ENCODE data around the gene WDR90.

The WDR90 gene

GRCh38 chr16:648781-649589 is at the start of gene WDR90:
WDR90 (plus strand) TSS chr16:649365; CDS start chr16:649417, 52 bp downstream.
- FAIRE-seq: no peak

DNA sequence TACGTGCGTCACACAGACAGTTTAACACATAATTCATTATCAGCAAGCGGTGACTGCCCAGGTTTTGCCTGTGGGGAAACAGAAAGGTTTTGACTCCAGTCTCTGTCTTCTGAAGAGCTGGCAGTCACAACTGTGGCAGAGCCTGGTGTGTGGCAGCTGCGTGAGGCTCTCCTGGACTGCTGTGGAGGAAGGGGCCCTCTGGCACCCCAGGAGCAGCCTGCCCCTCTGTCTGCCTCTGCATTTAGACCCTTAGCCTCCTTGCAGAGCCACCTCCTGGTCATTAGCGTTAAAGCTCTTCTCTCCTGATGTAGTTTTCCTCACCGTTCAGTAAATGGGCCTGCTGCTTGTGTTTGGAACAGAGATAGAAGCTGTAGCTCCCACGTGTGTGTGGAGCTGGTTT is 48.4 kb upstream of the WDR90 start:
- FAIRE-seq: no peak

- FAIRE-seq: no peak
These were observed 45.2 kb upstream of the WDR90 start for GRCh38 chr16:603933-604332.

DNA sequence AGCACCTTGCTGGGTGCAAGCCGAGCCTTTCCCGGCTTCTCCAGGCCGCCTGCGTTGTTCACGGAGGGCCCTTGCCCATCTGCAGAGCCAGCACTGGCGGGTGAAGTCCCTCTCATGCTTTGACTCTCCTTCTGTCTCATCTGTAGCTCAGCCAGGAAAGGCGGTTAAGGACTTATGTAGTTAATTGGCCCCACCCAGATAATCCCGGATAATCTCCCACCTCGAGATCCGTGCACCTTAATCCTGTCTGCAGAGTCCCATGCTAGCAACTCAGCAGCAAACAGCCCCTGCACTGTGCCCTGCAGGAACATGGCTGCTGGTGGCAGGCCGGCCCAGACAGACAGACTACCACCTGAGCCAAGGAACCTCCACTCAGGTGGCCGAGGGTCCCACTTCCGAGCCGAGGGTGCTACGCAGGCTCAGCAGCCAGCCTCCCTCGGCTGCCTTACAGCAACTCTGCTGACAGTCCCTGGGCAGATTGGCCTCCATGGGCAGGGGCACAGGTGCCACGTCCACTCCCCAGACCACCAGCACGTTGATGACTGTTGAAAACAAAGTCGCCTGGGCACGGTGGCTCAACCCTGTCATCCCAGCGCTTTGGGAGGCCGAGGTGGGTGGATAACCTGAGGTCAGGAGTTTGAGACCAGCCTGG is 42.4 kb upstream of the WDR90 start:
- FAIRE-seq: no peak

DNA sequence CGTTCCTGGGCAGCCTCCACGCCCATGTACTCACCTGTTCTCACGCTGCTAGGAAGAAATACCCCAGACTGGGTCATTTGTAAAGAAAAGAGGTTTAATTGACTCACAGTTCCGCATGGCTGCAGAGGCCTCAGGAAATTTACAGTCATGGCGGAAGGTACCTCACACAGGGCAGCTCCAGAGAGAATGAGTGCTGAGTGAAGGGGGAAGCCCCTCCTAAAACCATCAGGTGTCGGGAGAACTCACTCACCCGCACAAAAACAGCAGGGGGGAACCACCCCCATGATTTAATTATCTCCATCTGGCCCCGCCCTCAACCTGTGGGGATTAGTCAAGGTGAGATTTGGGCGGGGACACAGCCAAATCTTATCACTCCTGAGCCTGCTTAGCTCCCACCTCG is 41.1 kb upstream of the WDR90 start:
- FAIRE-seq: no peak

DNA sequence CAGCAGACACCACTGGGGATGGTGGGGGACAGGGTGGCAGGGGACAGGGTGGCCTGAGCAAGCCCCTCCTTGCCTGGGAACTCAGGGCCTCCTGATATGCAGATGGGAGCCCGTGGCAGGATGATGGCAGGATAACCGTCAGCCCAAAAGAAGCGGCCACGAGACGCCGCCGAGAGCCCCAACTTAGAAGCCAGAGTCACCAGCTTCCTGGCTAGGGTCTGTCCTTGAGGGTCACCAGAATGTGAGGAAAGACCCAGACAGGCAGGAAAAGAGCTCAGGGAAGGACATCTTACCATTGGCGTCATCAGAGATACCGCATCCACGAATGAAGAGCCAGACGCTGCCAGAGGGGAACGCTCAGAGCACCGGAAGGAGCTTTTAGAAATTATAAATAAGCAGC is 39.8 kb upstream of the WDR90 start:
- FAIRE-seq: no peak

DNA sequence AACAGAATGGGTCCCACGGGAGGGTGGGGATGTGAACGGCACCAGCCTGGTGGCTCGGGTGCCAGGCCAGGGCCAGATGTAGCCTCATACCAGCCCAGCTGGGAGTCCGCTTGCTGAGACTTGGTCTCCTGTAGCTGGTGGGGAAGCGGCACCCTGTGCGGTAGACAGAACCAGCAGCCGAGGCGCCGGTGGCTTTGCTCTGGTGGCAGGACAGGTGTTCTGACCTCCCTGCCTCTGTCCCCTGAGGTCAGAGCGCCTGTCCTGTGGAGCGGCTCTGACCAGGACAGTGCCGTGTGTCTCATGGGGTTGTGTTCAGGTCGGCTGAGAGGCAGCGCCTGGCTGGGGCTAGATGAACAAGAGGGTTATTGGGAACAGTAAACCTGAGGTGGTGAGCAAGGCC is 39.2 kb upstream of the WDR90 start:
- no peak for FAIRE-seq

GRCh38 chr16:610513-611381 is 38.4 kb upstream of the WDR90 start:
- FAIRE-seq: no peak

- FAIRE-seq: no peak
These were observed 34.0 kb upstream of the WDR90 start for GRCh38 chr16:615122-615521.

DNA sequence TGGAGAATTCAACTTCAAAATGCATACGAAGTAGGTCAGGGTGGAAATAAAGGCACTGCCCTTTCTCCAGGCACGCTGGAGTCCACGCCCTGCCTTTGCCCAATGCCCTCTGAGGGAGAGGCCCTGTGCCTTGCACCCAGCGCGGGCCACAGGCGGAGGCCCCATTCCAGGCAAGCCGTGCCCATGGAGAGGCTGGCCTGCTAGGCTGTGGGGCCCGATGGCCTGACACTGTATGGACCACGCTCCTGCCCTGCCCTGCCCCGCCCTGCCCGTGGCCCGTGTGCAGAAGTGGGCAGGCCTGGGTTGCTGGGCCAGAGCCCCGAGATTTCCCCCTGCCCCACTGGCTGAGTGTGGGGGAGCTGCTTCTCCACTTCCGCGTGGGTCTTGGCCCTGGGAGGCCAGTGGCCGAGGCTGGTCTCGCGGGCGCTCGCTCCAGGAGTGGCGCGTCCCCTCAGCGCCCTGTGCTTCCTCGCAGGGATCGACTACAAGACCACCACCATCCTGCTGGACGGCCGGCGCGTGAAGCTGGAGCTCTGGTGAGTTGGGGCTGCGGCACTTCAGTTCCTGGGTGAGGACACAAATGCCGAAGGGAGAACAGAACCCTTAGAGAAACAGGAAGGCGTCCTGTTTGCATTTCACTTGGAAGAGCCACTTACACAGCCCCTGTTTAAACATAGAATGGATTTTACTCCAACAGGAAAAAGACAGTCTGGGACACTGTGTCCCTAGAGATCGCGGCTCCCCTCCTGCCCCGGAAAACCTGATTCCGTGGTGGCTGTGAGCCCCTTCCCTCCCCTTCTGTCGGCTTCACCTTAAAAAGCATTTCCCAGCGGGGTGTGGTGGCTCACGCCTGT is 32.2 kb upstream of the WDR90 start:
- FAIRE-seq: no peak

GRCh38 chr16:617855-618254 is 31.3 kb upstream of the WDR90 start:
- no peak for FAIRE-seq

GRCh38 chr16:619476-620100 is 29.6 kb upstream of the WDR90 start:
- no peak for FAIRE-seq

- FAIRE-seq: no peak
These were observed 28.3 kb upstream of the WDR90 start for GRCh38 chr16:620700-621525.

- FAIRE-seq: no peak
These were observed 27.5 kb upstream of the WDR90 start for GRCh38 chr16:621526-622105.

DNA sequence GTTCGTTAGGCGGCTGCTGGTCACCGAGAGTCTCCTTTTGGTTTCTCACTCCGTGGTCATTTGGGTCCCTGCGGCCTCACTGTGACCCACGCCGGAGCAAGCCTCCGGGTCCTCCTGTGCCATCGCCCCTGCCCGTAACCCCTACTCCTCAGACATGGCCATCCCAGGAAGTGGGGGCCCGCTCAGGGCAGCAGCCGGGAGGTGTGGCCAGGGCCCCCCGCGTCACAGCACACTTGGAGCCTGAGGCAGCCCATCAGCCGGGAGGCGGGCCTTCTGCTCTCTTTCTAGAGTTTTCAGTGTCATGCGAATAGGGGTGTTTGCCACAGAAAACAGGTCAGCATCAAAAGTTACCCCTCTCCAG is 26.3 kb upstream of the WDR90 start:
- no peak for FAIRE-seq

GRCh38 chr16:624526-625070 is 24.6 kb upstream of the WDR90 start:
- FAIRE-seq: no peak

GRCh38 chr16:625117-625976 is 23.8 kb upstream of the WDR90 start:
- FAIRE-seq: no peak

GRCh38 chr16:625977-626765 is 23.0 kb upstream of the WDR90 start:
- FAIRE-seq: no peak
